ENCODE results near the gene RAB3GAP1.

DNA sequence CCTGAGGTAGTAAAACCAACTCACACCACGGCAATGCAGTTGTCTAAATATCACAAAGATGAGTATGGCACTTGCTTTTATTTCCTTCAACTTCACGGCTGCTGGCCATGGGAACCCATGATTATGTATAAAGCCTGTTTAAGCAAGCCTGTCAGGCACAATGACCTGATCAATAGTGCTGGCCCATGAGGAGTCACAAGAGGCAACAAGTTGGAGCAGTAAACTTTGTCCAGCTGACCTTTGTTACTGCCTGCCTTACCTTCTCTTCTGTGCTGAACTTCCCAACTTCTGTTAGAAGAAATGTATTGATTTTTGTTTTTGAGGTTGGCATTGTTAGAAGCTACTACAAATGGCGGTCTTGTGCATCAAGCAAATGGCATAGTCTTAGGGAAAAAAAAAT is 151.9 kb downstream of the RAB3GAP1 start:
- TF ChIP-seq GATA2 (IDR thresholded peaks at IDR 0.05; ENCODE audit: low read depth, low read length) (no peak), GATA3 (IDR thresholded peaks at IDR 0.05; ENCODE audit: low read depth, low read length) (no peak)

All from SH-SY5Y (cell line).